Activated naive CD8-positive, alpha-beta T cell treated with anti-CD3 and anti-CD28 coated beads, Interleukin-2, amount 10 ng/mL, durations not matched to agents 7 days and 5 days (primary cell): ENCODE data around the gene DUSP9. TPM values are rescaled to one million over a fixed set of nuclear protein-coding genes. Genes with fewer than 3 reads are reported as not detected.

Source experiments
- ATAC-seq: fragments of 150-1000 bp; cut with Tn5 transposase; one replicate; pipeline ENCODE4 v1.10.0; 2021; ENCODE audit warnings: low read depth, moderate library complexity
- POLR2A ChIA-PET: fragments of 350-600 bp; sonication (Branson Sonifier 250); formaldehyde crosslinking; loops from one replicate; lab custom pipeline; 2021; ENCODE audit warnings: antibody characterized with exemption; lab: Charles Lee
- DNase-seq: peaks from one replicate; pipeline ENCODE4 v3.0.0; 2021
- H3K27ac Mint-ChIP-seq: one replicate; pipeline ENCODE4 v1.8.0; 2022; ENCODE audit warnings: mild to moderate bottlenecking, mixed read lengths
- H3K27me3 Mint-ChIP-seq: one replicate; pipeline ENCODE4 v1.8.0; 2022; ENCODE audit warnings: mild to moderate bottlenecking, moderate library complexity, mixed read lengths
- H3K36me3 Mint-ChIP-seq: one replicate; pipeline ENCODE4 v1.8.0; 2021; ENCODE audit warnings: mild to moderate bottlenecking, mixed read lengths
- H3K4me1 Mint-ChIP-seq: one replicate; pipeline ENCODE4 v1.8.0; 2021; ENCODE audit warnings: mixed read lengths
- H3K4me3 Mint-ChIP-seq: one replicate; pipeline ENCODE4 v1.8.0; 2022; ENCODE audit warnings: mild to moderate bottlenecking, moderate library complexity, mixed read lengths
- H3K9me3 Mint-ChIP-seq: one replicate; pipeline ENCODE4 v1.8.0; 2021; ENCODE audit warnings: mixed read lengths
- total RNA-seq, 2 experiments: library from RNA; stranded (reverse); gene quantifications; one replicate each; pipeline ENCODE4 v1.2.3, GENCODE V29; 2021

Gene DUSP9
- total RNA-seq, 2 experiments from 2014 or later = not detected

- Mint-ChIP-seq H3K27ac (no peak overlapping the region), H3K27me3 (peaks cover 6% of the 10 kb centered on the region), H3K36me3 (no peaks in the 10 kb centered on the region), H3K9me3 (no peaks in the 10 kb centered on the region), H3K4me1 (peaks cover 7% of the 10 kb centered on the region), H3K4me3 (peak overlapping the region; percentile 75)
- peak; percentile 87 for ATAC-seq
- DNase-seq = peak; percentile 79
- POLR2A ChIA-PET = interaction anchor here (1.2 kb wide), 1 partner anchor 12 kb away, joined by 3 read pairs; no protein-coding TSS in a partner anchor
Observed at GRCh38 chrX:153609917-153610835, 36.8 kb upstream of the DUSP9 start.

DNA sequence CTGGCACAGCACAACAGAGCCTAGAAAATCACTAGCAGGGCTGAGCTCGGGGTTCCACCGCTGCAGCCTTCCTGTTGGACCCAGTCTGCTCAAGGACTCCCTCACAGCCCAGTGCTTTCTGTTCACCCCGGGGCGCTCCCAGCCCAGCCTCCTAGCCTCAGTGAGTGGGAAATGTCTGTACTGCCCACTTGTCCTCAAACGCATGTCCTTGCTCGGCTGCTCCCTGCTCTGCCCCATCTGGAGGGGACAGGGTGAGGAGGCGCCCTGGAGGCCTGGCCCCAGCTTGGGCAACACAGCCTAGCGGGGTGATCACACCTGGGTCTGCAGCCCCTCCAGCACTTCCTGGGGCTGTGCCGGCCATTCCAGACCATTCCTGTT, 36.2 kb upstream of the DUSP9 start:
- Mint-ChIP-seq H3K9me3 (no peaks in the 10 kb centered on the region), H3K27me3 (peaks cover 6% of the 10 kb centered on the region), H3K27ac (no peak overlapping the region), H3K4me1 (peaks cover 7% of the 10 kb centered on the region), H3K36me3 (no peaks in the 10 kb centered on the region), H3K4me3 (peak overlapping the region; percentile 75)
- no peak for ATAC-seq
- POLR2A ChIA-PET = interaction anchor here (1.2 kb wide), 1 partner anchor 13 kb away, joined by 3 read pairs; no protein-coding TSS in a partner anchor
- DNase-seq = no peak

DNA sequence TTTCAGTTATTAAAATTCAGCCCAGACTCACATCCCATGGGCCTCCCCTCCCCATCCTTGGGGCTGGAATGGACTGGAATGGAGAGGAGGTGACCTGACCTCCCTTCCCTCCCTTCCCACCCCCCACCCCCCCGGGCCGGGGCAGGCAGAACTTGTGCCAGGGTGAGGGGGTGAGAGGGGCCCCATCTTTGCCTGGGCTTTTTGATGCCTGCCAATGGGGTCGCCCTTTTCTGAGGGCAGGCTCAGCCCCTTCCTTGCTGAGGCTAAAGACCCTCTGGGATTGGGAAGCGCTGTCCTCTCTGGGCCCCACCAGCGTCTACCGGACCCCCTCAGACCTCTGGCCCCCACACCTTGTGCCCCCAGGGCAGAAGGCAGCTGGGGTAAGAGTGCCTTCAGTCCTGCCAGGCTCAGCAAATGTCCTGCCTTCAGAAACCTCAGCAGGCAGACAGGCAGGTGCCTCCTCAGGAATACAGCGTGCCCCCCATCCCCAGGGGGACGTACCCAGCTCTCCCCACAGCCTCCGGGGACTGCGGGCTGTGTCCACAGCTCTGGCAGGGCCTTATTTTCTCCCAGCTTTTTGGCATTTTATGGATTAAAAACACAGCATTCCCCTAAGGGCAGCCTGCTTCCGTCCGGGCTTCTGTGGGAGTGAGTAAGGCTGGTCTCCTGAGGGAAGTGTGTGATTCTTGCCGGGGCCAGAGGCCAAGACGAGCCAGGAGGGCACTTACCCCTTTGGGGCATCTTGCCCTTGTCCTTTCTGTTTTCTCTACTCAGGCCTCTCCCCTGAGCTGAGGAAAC, 35.5 kb upstream of the DUSP9 start:
- DNase-seq = no peak
- Mint-ChIP-seq H3K4me3 (no peak overlapping the region), H3K27ac (no peak overlapping the region), H3K27me3 (peaks cover 6% of the 10 kb centered on the region), H3K9me3 (no peaks in the 10 kb centered on the region), H3K36me3 (no peaks in the 10 kb centered on the region), H3K4me1 (peaks cover 7% of the 10 kb centered on the region)
- POLR2A ChIA-PET = no interaction called here
- no peak for ATAC-seq

DNA sequence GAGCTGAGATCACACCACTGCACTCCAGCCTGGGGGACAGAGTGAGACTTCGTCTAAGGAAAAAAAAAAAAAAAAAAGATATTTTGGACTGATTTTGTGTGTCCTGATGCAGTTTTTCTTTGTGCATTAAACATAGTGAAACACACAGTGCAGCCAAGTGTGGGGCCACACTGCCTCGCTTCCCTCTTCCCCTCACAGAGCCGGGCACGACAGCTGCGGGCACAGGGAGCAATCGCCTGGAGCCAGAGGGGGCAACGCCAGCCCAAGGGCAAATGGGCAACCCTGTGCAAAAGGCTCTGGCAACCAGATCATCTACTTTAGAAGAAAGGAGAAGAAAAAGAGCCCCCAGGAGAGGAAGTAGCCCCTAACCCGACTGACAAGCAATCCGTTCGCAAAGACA, 34.6 kb upstream of the DUSP9 start:
- Mint-ChIP-seq H3K4me1 (peaks cover 7% of the 10 kb centered on the region), H3K4me3 (no peak overlapping the region), H3K27ac (no peak overlapping the region), H3K9me3 (no peaks in the 10 kb centered on the region), H3K36me3 (no peaks in the 10 kb centered on the region), H3K27me3 (peaks cover 3% of the 10 kb centered on the region)
- no peak for DNase-seq
- ATAC-seq = no peak
- POLR2A ChIA-PET = no interaction called here

DNA sequence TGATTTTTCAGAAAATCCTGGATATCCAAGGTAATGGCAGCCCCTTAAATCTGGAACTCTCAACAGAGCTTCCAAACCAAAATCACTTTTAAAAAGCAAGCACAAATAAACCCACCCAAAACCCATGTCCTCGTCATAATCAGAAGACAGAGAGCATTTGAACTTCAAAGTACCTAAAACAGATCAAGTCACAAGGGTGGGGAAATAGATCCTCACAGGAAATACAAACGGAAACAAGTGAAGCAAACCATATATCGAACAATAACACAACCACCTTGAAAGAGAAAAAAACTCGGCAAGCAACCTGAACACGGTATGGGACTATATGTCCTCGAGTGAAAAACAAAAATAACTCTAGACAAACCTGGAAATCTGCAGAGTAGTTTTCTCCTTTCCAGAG, 32.2 kb upstream of the DUSP9 start:
- H3K4me1 Mint-ChIP-seq = peaks cover 2% of the 10 kb centered on the region
- ATAC-seq (no peak), DNase-seq (no peak)
- H3K27me3 Mint-ChIP-seq = peaks cover 8% of the 10 kb centered on the region
- H3K4me3 Mint-ChIP-seq = no peak overlapping the region
- no peaks in the 10 kb centered on the region for H3K9me3 Mint-ChIP-seq
- no peaks in the 10 kb centered on the region for H3K36me3 Mint-ChIP-seq
- H3K27ac Mint-ChIP-seq = no peak overlapping the region
- POLR2A ChIA-PET = no interaction called here

DNA sequence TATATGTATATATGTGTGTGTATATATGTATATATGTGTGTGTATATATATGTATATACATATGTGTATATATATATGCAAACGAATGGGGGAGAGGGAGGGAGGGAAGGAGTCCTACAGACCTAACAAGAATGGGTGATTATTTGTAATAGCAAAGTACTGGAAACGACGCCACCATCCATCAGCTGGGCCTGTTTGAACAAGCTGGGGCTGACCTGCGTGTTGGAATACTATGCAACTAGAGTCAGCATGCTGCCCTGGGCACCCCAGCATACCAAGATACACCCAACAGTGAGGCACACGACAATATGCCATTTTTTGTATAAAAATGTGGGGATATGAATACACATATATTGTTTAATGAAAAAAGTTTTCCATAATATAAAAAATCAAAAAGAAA, 26.4 kb upstream of the DUSP9 start:
- DNase-seq (no peak), ATAC-seq (no peak)
- Mint-ChIP-seq H3K27ac (no peak overlapping the region), H3K9me3 (no peaks in the 10 kb centered on the region), H3K36me3 (no peaks in the 10 kb centered on the region), H3K4me1 (no peaks in the 10 kb centered on the region), H3K27me3 (peaks cover 5% of the 10 kb centered on the region), H3K4me3 (no peak overlapping the region)
- POLR2A ChIA-PET = no interaction called here

- POLR2A ChIA-PET = no interaction called here
- peaks cover 5% of the 10 kb centered on the region for H3K27me3 Mint-ChIP-seq
- no peaks in the 10 kb centered on the region for H3K4me1 Mint-ChIP-seq
- H3K9me3 Mint-ChIP-seq = no peaks in the 10 kb centered on the region
- DNase-seq = no peak
- H3K27ac Mint-ChIP-seq = no peak overlapping the region
- no peak for ATAC-seq
- H3K4me3 Mint-ChIP-seq = no peak overlapping the region
- no peaks in the 10 kb centered on the region for H3K36me3 Mint-ChIP-seq
Observed at GRCh38 chrX:153621949-153622598, 24.9 kb upstream of the DUSP9 start.

DNA sequence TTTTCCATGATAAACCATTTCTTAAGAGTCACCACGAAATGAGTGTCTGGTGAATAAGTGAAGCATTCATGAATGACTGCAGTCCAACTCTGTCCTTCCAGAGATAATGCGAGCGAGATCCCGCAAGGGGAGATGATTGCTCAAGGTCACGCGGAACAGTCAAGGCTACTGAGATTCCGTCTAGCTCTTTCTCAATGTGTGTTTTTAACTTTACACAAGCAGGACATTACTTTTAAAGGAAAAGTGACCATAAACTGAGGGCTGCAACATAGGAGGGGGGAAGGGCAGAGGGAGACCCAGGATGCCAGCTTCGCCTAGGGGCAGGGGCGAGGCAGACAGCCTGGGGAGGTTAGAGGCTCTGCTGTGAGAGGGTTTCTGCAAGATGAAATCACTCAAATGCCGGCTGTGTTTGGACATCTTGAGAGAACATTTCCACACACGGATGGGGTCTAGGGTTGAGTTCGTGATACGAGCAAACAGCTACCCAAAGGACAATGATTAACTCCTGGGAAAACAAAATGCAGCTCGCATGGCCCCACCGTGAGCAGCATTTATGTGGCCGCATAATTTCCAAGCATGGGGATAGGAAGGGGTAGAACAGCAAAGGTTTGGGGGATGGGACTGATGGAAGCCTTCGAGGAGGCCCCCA, 24.2 kb upstream of the DUSP9 start:
- Mint-ChIP-seq H3K36me3 (no peaks in the 10 kb centered on the region), H3K27me3 (peaks cover 3% of the 10 kb centered on the region), H3K4me1 (no peaks in the 10 kb centered on the region), H3K27ac (no peak overlapping the region), H3K4me3 (no peak overlapping the region), H3K9me3 (no peaks in the 10 kb centered on the region)
- POLR2A ChIA-PET = no interaction called here
- no peak for ATAC-seq
- DNase-seq = no peak

GRCh38 chrX:153623310-153624029, 23.5 kb upstream of the DUSP9 start:
- no peaks in the 10 kb centered on the region for H3K9me3 Mint-ChIP-seq
- H3K4me3 Mint-ChIP-seq = no peak overlapping the region
- H3K4me1 Mint-ChIP-seq = no peaks in the 10 kb centered on the region
- DNase-seq (no peak), ATAC-seq (no peak)
- POLR2A ChIA-PET = no interaction called here
- no peaks in the 10 kb centered on the region for H3K27me3 Mint-ChIP-seq
- H3K27ac Mint-ChIP-seq = no peak overlapping the region
- H3K36me3 Mint-ChIP-seq = no peaks in the 10 kb centered on the region

- no peak for ATAC-seq
- no peak overlapping the region for H3K4me3 Mint-ChIP-seq
Observed at GRCh38 chrX:153624196-153625091, 22.6 kb upstream of the DUSP9 start.

DNA sequence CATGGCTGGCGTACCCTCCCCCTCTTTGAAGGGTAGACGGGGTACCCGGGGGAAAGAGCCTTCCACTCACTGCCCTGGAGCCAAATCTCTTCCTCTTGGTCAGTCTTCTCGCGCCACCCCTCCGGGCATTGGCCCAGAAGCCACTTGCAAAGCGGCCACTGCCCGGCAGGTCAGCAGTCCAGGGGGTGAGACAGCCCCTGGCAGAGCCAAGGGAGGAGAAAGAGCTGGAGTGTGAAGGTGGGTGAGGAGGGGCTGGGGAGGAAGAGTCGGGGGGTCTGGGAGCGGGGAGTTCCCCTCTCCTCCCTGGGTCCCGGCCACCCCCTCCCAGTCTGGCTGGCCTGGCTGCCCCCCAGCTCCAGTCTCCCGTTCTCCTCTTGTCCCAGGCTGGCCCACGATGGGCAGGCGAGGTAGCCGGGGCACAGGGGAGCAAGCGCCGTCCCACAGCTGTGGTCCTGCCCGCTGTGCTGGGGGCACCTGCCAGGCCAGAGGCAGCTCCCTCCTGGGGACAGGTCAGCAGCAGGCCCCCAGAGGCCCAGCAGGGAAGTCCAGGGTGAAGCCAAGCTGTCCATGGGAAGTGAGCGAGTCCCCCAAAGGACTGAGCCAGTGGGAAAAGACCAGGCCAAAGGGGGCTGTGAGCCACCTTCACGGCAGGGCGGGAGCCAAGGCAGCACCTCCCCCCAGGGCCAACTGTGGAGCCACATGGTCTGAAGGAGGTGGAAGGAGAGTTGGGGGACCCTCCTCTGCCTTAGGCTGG, 21.6 kb upstream of the DUSP9 start:
- Mint-ChIP-seq H3K4me3 (no peak overlapping the region), H3K27me3 (no peaks in the 10 kb centered on the region), H3K36me3 (no peaks in the 10 kb centered on the region), H3K9me3 (no peaks in the 10 kb centered on the region), H3K4me1 (no peaks in the 10 kb centered on the region), H3K27ac (no peak overlapping the region)
- DNase-seq = no peak
- POLR2A ChIA-PET = no interaction called here
- ATAC-seq = no peak

More at GRCh38 chrX:153624196-153625091, 22.6 kb upstream of the DUSP9 start:
- no peaks in the 10 kb centered on the region for H3K9me3 Mint-ChIP-seq
- H3K4me1 Mint-ChIP-seq = no peaks in the 10 kb centered on the region
- H3K36me3 Mint-ChIP-seq = no peaks in the 10 kb centered on the region
- no peak overlapping the region for H3K27ac Mint-ChIP-seq
- no peaks in the 10 kb centered on the region for H3K27me3 Mint-ChIP-seq
- POLR2A ChIA-PET = no interaction called here
- no peak for DNase-seq
